Tibial artery (tissue), 4 donors: Measurements from ENCODE around the gene AGPAT2.

Source experiments
- DNase-seq, 2 donors: peaks; one replicate each; pipeline ENCODE4 v3.0.0-alpha.2; 2019
- H3K27ac ChIP-seq, 2 donors: fragments of 200-600 bp; sonication (generic) in 1 of 2; 1 replicate in 1 of 2; 2 replicates in 1 of 2; pipeline ENCODE4 v1.5.1; 2018 to 2019; ENCODE audit warnings: mild to moderate bottlenecking in 1 of 2
- H3K27me3 ChIP-seq, 2 donors: fragments of 200-600 bp; sonication (generic) in 1 of 2; one replicate each; pipeline versions ENCODE4 v1.5.1 to v1.6.0; 2016 to 2019
- H3K36me3 ChIP-seq, 3 donors: fragments of 200-600 bp; sonication (generic) in 2 of 3; one replicate each; pipeline ENCODE4 v1.5.1; 2016 to 2019; ENCODE audit warnings: mild to moderate bottlenecking in 2 of 3
- H3K4me1 ChIP-seq, 4 donors: fragments of 200-600 bp; sonication (generic) in 2 of 4; 1 replicate in 3 of 4; 2 replicates in 1 of 4; pipeline ENCODE4 v1.5.1; 2016 to 2019
- H3K4me3 ChIP-seq, 2 donors: fragments of 200-600 bp; sonication (generic) in 1 of 2; 1 replicate in 1 of 2; 2 replicates in 1 of 2; pipeline ENCODE4 v1.5.1; 2018 to 2019; ENCODE audit warnings: mild to moderate bottlenecking in 2 of 2
- H3K9me3 ChIP-seq, 3 donors: fragments of 200-600 bp; sonication (generic) in 1 of 3; one replicate each; pipeline ENCODE4 v1.5.1; 2016 to 2019
- intact Hi-C: fragments of 100-400 bp; cut with DNase I; formaldehyde crosslinking; loops from one replicate; pipeline ENCODE4 v1.15.0; 2023; ENCODE audit warnings: low total_unique reads
- TF ChIP-seq, protein P1 (sequence below), 2 experiments: fragments of 200-600 bp in 1 of 2; fragments of 450-650 bp in 1 of 2; IDR thresholded peaks; one replicate each; pipeline ENCODE4 v1.5.1; 2017 to 2019; ENCODE audit warnings: antibody characterized with exemption in 2 of 2, mild to moderate bottlenecking in 1 of 2, moderate library complexity in 1 of 2

The AGPAT2 gene

DNA sequence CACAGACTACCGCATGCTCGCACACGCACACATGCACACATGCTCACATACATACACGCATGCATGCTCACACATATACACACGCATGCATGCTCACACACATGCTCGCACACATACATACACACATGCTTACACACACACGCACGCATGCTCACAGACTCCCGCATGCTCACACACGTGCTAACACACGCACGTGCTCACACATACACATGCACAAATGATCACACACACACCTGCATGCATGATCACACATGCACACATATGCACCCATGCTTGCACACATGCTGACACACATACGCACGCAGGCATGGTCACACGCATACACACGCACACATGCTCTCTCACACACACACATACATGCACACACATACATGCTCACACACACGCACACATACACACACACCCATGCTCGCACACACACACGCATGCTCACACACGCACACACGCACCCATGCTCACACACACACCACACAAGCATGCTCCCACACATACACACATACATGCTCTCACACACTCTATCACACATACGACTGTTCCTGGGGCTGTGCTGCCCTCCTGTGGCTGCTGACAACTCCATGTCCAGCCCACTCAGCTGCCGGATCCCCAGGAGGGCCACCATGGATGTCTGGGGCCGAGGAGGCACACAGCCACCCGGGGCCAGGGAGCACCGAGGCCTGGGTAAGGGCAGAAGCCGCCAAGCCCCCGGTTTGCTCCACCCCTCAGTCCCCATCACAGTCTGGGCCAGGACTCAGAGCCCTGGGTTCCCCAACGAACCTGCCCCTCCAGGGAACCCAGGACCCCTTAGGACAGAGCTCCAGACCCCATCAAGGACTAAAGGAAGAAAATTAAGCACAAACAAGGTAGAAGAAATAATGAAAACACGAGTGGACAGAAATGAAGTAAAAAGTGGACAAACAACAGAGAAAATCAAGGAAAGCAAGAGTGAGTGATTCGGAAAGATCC, 55.9 kb downstream of the AGPAT2 start:
- intact Hi-C loops: loop anchor here (2.0 kb wide), 1 partner anchor 143 kb away; no protein-coding TSS in a partner anchor
- TF ChIP-seq, protein P1, sequence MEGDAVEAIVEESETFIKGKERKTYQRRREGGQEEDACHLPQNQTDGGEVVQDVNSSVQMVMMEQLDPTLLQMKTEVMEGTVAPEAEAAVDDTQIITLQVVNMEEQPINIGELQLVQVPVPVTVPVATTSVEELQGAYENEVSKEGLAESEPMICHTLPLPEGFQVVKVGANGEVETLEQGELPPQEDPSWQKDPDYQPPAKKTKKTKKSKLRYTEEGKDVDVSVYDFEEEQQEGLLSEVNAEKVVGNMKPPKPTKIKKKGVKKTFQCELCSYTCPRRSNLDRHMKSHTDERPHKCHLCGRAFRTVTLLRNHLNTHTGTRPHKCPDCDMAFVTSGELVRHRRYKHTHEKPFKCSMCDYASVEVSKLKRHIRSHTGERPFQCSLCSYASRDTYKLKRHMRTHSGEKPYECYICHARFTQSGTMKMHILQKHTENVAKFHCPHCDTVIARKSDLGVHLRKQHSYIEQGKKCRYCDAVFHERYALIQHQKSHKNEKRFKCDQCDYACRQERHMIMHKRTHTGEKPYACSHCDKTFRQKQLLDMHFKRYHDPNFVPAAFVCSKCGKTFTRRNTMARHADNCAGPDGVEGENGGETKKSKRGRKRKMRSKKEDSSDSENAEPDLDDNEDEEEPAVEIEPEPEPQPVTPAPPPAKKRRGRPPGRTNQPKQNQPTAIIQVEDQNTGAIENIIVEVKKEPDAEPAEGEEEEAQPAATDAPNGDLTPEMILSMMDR (IDR thresholded peaks at IDR 0.05): peak; percentile 84 to 94

DNA sequence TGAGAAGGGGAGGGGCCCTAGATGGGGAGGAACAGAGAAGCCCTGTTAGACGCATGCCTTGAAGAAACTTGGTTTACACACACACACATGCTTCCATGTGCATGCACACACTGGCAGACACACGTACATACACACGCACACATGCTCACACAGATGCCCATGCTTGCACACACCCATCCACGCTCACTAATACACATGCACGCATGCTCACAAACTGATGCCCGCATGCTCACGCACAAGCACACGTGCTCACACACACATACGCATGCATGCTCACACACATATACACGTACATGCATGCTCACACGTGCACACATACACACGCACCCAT, 56.6 kb downstream of the AGPAT2 start:
- peaks cover 0 to 30% (median 21%) of the 10 kb centered on the region in 4 donors for H3K4me1 ChIP-seq
- intact Hi-C loops: loop anchor here (2.0 kb wide), 1 partner anchor 142 kb away; no protein-coding TSS in a partner anchor
- TF ChIP-seq, protein P1 (IDR thresholded peaks at IDR 0.05): no peak
- H3K27ac ChIP-seq: no peak overlapping the region
- no peak overlapping the region for H3K4me3 ChIP-seq
- H3K9me3 ChIP-seq: no peaks in the 10 kb centered on the region
- H3K36me3 ChIP-seq: no peaks in the 10 kb centered on the region
- DNase-seq: no peak
- H3K27me3 ChIP-seq: peaks cover 0 to 14% of the 10 kb centered on the region in 2 donors

More for the DNA sequence above, 55.9 kb downstream of the AGPAT2 start:
- H3K4me1 ChIP-seq: peaks cover 0 to 23% (median 14%) of the 10 kb centered on the region in 4 donors
- H3K9me3 ChIP-seq: no peaks in the 10 kb centered on the region
- no peaks in the 10 kb centered on the region for H3K36me3 ChIP-seq
- no peak overlapping the region for H3K27ac ChIP-seq
- DNase-seq: peak; percentile 76 to 85
- H3K27me3 ChIP-seq: peaks cover 0 to 17% of the 10 kb centered on the region in 2 donors
- H3K4me3 ChIP-seq: no peak overlapping the region

DNA sequence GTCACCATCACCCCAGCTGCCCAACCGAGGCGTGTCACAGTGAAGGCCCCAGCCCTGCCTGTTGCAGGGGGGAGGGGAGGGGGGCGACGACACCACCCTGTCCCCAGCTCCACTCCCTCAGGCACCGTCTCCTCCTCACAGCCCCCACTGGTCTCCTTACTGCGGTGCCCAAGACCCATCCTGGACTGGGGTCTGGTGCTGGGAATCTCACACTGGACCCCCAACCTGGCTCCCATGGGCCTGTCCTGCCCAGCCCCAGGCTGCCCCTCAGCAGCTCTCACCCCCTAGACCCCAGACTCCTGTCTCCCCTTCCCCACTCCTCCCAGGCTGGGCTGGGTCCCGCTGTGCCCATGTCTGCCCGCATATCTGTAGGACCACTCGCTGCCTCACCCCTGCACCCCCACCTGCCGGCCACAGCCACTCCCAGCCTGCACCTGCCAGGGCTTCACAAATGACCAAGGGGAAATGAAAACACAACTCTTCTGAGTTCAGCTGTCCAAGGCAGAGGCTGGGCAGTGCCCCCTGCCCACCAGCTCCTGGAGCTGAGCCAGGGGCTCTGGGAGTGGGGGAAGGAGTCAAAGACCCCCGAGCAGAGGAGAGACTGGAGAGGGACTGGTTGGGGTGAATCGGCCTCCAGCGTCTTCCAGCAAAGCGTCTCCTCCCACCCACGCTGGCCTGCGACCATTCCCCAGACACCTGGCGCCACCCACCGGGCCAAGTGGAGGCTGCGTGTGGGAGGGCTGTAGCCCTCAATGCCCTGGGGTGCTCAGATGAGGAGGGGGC, 57.2 kb downstream of the AGPAT2 start:
- TF ChIP-seq, protein P1 (IDR thresholded peaks at IDR 0.05): peak; percentile 34 to 38
- DNase-seq: no peak

DNA sequence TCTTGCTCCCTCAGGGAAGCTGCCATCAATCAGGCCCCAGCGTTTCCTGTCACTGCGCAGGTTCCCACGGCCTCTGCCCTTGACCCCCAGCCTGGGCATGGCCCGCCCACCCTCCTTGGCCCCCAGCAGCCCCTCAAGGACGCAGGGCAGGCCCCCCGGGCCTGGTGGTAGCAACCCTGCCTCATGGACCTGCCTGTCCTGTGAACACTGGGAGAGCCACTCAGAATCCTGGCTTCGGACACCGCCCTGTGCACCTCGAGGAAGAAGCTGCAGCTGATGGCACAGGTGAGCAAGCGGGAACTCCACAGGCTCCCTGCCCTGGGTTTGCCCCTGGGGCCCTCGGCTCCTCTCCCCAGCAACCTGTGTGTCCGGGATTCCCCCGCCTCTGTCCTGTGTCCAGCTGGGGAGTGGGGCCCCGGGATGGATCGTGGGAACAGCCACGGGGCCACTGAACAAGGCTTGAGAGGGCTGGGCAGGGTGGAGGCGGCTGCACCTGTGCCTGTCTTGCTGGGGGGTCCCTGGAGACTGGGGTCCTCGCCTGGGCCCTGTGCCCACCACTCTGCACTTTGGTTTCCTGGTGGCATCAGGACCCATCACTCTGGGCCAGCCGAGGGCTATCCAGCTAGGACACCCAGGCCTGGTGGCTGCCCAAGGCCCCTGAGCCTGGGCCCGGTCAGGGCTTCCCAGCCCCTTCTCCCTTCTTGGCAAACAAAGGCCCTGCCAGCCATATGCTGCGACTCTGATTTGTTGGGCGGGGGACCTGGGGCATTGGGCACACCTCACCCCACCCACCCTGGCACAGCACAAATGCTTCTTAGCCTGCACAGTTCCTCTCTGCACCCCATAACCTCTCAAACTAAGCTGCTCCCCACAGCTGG, 58.0 kb downstream of the AGPAT2 start:
- Histone ChIP-seq H3K27me3 (peaks cover 0 to 12% of the 10 kb centered on the region in 2 donors), H3K27ac (no peak overlapping the region), H3K9me3 (no peaks in the 10 kb centered on the region), H3K36me3 (no peaks in the 10 kb centered on the region), H3K4me3 (no peak overlapping the region), H3K4me1 (peaks cover 5 to 44% (median 35%) of the 10 kb centered on the region in 4 donors)
- TF ChIP-seq, protein P1 (IDR thresholded peaks at IDR 0.05): no peak
- intact Hi-C loops: loop anchor here (10.0 kb wide), 1 partner anchor 54 kb away; no protein-coding TSS in a partner anchor
- DNase-seq: no peak

More for the DNA sequence above, 57.2 kb downstream of the AGPAT2 start:
- peaks cover 0 to 35% (median 26%) of the 10 kb centered on the region in 4 donors for H3K4me1 ChIP-seq
- H3K27ac ChIP-seq: no peak overlapping the region
- intact Hi-C loops: loop anchor here (2.0 to 10.0 kb wide), 2 partner anchors 55 to 141 kb away; no protein-coding TSS in a partner anchor
- no peaks in the 10 kb centered on the region for H3K9me3 ChIP-seq
- no peaks in the 10 kb centered on the region for H3K36me3 ChIP-seq
- peaks cover 0 to 12% of the 10 kb centered on the region in 2 donors for H3K27me3 ChIP-seq
- H3K4me3 ChIP-seq: no peak overlapping the region
